Measurements from ENCODE around the gene NLGN3.

NLGN3 gene

DNA sequence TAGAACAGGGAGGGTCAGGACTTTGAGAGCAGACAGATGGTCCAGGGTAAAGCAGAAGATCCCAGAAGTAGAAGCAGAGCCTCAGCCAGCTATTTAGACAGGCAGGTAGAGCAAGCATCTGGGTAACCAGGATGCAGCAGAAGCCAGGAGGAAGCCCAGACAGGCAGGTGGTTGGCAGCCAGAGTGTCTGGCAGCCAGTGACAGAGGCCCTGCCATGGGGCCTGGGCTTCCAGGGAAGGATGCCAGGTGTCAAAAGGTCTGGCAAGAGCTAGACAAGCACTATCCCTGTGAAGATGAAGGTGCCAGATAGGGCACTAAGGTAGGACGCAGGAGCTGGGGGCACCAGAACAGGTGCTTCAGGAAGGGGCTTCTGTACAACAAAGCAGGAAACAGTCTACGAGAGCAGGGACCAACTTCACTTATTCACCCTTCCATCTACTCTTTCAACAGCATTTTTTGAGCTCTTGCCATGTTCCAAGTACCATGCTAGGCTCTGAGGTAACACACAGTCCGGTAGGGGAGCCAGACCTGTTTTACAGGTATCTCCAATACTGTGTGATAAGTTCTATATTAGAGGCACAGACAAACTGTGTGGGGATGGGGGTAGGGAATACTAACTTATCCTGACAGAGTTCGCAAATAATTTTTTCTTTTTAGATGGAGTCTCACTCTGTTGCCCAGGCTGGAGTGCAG lies 40.3 kb downstream of the NLGN3 start:
- Mint-ChIP-seq H3K27me3 (ENCODE audit: low read depth) (no peaks in the 10 kb centered on the region), H3K27ac (peak overlapping the region; percentile 100), H3K36me3 (ENCODE audit: low read depth) (no peaks in the 10 kb centered on the region), H3K4me1 (peaks cover 32% of the 10 kb centered on the region), H3K9me3 (peaks cover 4% of the 10 kb centered on the region), H3K4me3 (no peak overlapping the region)
- TF ChIP-seq, protein P1, sequence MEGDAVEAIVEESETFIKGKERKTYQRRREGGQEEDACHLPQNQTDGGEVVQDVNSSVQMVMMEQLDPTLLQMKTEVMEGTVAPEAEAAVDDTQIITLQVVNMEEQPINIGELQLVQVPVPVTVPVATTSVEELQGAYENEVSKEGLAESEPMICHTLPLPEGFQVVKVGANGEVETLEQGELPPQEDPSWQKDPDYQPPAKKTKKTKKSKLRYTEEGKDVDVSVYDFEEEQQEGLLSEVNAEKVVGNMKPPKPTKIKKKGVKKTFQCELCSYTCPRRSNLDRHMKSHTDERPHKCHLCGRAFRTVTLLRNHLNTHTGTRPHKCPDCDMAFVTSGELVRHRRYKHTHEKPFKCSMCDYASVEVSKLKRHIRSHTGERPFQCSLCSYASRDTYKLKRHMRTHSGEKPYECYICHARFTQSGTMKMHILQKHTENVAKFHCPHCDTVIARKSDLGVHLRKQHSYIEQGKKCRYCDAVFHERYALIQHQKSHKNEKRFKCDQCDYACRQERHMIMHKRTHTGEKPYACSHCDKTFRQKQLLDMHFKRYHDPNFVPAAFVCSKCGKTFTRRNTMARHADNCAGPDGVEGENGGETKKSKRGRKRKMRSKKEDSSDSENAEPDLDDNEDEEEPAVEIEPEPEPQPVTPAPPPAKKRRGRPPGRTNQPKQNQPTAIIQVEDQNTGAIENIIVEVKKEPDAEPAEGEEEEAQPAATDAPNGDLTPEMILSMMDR (IDR thresholded peaks at IDR 0.05; ENCODE audit: unreplicated experiment in 3 of 3): no peak

DNA sequence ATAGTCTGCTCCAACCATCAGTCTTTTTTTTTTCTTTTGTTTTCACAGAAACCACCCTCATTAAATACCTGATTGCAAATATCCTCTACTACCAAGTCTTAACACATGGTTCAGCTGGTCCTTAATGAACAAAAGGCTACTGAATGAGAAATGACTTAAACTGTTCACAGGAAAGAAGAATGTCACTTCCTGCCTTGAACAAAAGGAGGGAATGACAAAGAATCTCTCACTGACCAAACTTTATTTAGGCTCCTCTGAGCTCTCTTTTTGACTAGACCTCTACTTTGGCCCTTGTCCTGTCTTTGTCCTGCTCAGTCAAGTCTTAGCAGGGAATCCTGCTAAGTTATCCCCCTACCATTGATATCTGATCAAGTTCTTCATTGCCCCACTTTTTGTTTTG lies 46.6 kb downstream of the NLGN3 start:
- Mint-ChIP-seq H3K4me1 (no peaks in the 10 kb centered on the region), H3K4me3 (no peak overlapping the region), H3K9me3 (peaks cover 7% of the 10 kb centered on the region), H3K36me3 (ENCODE audit: low read depth) (no peaks in the 10 kb centered on the region), H3K27ac (no peak overlapping the region), H3K27me3 (ENCODE audit: low read depth) (no peaks in the 10 kb centered on the region)
- TF ChIP-seq, protein P1 (IDR thresholded peaks at IDR 0.05; ENCODE audit: unreplicated experiment in 3 of 3): no peak

DNA sequence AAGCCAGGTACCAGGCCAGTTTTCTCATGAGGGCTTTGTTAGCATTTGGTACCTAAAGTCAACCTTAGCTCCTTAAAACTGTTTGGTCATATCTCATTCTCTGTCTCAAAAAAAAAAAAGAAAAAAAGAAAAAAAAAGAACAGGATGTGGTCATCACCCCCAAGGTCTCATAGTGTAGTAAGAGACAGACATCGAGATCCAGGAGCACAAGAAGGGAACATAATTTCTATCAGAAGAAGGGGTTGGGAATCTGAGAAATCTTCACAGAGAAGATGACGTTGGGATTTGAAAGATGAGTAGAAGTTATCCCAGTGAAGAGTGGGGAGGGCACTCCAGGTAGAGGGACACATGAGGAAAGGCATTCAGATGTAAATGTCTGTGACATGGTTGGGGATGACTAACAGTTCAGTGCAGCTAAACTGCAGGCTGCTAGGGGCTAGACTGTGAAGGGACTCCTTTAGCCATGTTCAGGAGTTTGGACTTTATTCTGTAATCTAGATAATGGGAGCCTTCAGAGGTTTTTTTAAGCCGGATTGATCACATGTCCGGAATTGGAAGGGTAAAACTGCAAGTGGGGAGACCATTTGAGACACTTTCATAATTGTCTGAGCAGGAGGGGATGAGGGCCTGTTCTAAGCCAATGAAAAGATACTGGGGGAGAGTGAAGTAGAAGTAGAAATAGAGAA lies 51.5 kb downstream of the NLGN3 start:
- Mint-ChIP-seq H3K4me1 (peaks cover 6% of the 10 kb centered on the region), H3K9me3 (peaks cover 7% of the 10 kb centered on the region), H3K27me3 (ENCODE audit: low read depth) (no peaks in the 10 kb centered on the region), H3K27ac (peak overlapping the region in 2 of 3 experiments; percentile 7 to 57), H3K4me3 (no peak overlapping the region), H3K36me3 (ENCODE audit: low read depth) (no peaks in the 10 kb centered on the region)
- TF ChIP-seq, protein P1 (IDR thresholded peaks at IDR 0.05; ENCODE audit: unreplicated experiment in 3 of 3): no peak

DNA sequence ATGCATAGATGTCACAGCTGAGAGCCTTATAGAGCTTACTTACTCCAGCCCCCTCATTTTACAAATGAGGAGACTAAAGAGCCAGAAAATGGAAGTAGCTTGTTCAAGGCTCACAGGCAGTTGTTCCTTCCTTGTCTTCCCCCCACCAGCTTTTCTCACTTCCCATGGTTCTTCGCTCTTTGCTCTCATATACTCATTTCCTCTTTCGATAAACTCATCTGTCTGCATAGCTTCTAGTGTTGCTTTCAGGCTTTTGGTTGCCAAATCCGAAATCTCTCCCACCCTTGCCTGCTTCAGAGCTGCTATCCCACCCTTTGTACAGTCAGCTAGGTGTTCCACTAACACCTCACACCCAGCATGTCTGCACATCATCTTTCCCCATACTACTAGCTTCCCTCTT lies 53.4 kb downstream of the NLGN3 start:
- H3K9me3 Mint-ChIP-seq: peaks cover 7% of the 10 kb centered on the region
- no peaks in the 10 kb centered on the region for H3K36me3 Mint-ChIP-seq (ENCODE audit: low read depth)
- H3K4me3 Mint-ChIP-seq: no peak overlapping the region
- H3K27ac Mint-ChIP-seq: no peak overlapping the region
- peaks cover 4% of the 10 kb centered on the region for H3K27me3 Mint-ChIP-seq (ENCODE audit: low read depth)
- TF ChIP-seq, protein P1 (IDR thresholded peaks at IDR 0.05; ENCODE audit: unreplicated experiment in 3 of 3): no peak
- peaks cover 6% of the 10 kb centered on the region for H3K4me1 Mint-ChIP-seq

DNA sequence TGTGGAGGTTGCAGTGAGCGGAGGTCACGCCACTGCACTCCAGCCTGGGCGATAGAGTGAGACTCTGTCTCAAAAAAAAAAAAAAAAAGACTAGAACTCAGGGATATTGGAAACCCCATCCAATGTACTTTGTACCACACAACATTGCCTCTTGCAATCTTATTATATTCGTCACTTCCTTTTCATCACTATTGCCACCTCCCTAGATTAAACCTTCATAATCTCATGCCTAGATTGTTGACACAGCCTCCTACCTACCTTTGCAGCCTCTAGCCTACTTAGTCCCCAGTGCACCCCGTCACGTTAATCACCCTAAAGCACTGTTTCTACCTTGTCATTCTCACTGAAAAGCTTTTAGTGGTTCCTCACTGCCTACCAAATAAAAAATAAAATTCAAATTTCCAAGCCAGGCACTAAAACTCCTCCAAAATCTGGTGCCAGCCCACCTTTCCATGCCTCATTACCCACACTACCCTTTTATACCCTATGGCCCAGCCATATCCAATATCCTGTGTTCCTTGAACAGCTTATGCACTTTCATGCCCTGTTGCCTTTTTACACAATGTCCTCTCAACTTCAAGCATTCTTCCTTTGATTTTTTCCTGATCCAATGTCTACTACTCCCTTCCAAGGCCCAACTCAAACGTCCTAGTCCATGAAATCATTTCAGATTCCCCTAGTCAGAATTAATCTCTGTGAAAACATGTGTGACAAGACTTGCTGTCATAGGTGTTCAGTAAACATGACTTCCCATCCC lies 54.8 kb downstream of the NLGN3 start:
- Mint-ChIP-seq H3K27ac (peak overlapping the region; percentile 16 to 63 (median 50)), H3K9me3 (peaks cover 4% of the 10 kb centered on the region)

More for the DNA sequence above, 54.8 kb downstream of the NLGN3 start:
- H3K4me1 Mint-ChIP-seq: peaks cover 6% of the 10 kb centered on the region
- H3K27me3 Mint-ChIP-seq (ENCODE audit: low read depth): peaks cover 4% of the 10 kb centered on the region
- H3K4me3 Mint-ChIP-seq: no peak overlapping the region
- TF ChIP-seq, protein P1 (IDR thresholded peaks at IDR 0.05; ENCODE audit: unreplicated experiment in 3 of 3): no peak
- H3K36me3 Mint-ChIP-seq (ENCODE audit: low read depth): no peaks in the 10 kb centered on the region
